Testis (tissue), 3 donors: ENCODE results near the gene FGF12. TPM values are rescaled to one million over a fixed set of nuclear protein-coding genes. Genes with fewer than 3 reads are reported as not detected.

Source experiments
- DNase-seq: peaks from one replicate; pipeline ENCODE4 v3.0.0-alpha.2; 2019
- H3K27ac ChIP-seq, 2 donors: fragments of 200-600 bp; sonication (generic); one replicate each; pipeline ENCODE4 v1.5.1; 2019
- H3K27me3 ChIP-seq: fragments of 200-600 bp; sonication (generic); one replicate; pipeline ENCODE4 v1.5.1; 2019
- H3K36me3 ChIP-seq: fragments of 200-600 bp; sonication (generic); one replicate; pipeline ENCODE4 v1.5.1; 2017; ENCODE audit warnings: low read depth; ENCODE audit errors: missing control alignments
- H3K4me1 ChIP-seq: fragments of 200-600 bp; sonication (generic); one replicate; pipeline ENCODE4 v1.5.1; 2019
- H3K4me3 ChIP-seq, 2 donors: fragments of 200-600 bp; sonication (generic); one replicate each; pipeline ENCODE4 v1.5.1; 2017 to 2019
- H3K9me3 ChIP-seq: fragments of 200-600 bp; sonication (generic); one replicate; pipeline ENCODE4 v1.5.1; 2017
- POLR2A ChIP-seq: fragments of 450-650 bp; IDR thresholded peaks from one replicate; pipeline ENCODE4 v1.6.1; 2017; ENCODE audit warnings: antibody characterized with exemption, mild to moderate bottlenecking, moderate library complexity
- WGBS, 2 donors: methylation state at CpG; one replicate each; pipeline ENCODE4 v1.1.5; 2018; 5-methylcytosine and 5-hydroxymethylcytosine counted together
- intact Hi-C: fragments of 100-400 bp; cut with DNase I; formaldehyde crosslinking; loops from one replicate; pipeline ENCODE4 v1.15.1; 2023; ENCODE audit warnings: low total_unique reads
- polyA plus RNA-seq: library from polyadenylated mRNA; stranded (reverse); fragments of 350-450 nt; fragmentation: Illumina TruSeq; extraction: RNeasy Lipid Tissue Mini Kit (QIAGEN cat#74804); gene quantifications from one replicate; pipeline ENCODE4 v1.2.3, GENCODE V29; 2014; ENCODE audit warnings: low read depth, low replicate concordance; ENCODE audit not compliant: insufficient read depth
- total RNA-seq, 2 donors: library from RNA; depleted of rRNA; stranded (reverse); fragments of >200 nt; gene quantifications; one replicate each; pipeline ENCODE4 v1.2.3, GENCODE V29; 2016
- TF ChIP-seq, protein P1 (sequence below), 3 experiments: fragments of 450-650 bp in 2 of 3; fragments of 200-600 bp in 1 of 3; sonication (generic) in 1 of 3; IDR thresholded peaks; one replicate each; pipeline ENCODE4 v1.5.1; 2016 to 2019; ENCODE audit warnings: antibody characterized with exemption in 3 of 3, mild to moderate bottlenecking in 2 of 3, moderate library complexity in 1 of 3

The FGF12 gene
- total and polyA plus RNA-seq, 3 donors from 2014 or later, result 2.3 to 3.3 (median 3.0) TPM

DNA sequence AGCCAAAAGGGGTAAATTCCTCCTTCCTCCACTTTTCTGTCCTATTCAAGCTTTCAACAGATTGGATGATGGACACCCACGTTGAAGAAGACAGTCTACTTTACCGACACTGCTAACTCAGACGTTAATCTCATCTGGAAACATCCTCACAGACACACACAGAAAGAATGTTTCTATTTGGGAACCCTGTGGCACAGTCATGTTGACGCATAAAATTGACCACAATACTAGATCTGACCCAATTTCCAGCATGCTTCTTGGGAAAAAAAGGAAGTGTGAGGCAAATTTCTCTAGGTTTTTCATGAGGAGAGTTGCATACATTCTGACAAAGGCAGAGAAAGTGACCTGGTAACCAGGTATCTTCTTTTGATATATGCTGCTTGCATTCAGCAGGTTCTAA lies 594.1 kb downstream of the FGF12 start:
- Histone ChIP-seq H3K27ac (no peak overlapping the region), H3K36me3 (no peaks in the 10 kb centered on the region), H3K9me3 (no peaks in the 10 kb centered on the region), H3K4me3 (no peak overlapping the region), H3K27me3 (no peaks in the 10 kb centered on the region), H3K4me1 (no peaks in the 10 kb centered on the region)
- 57 to 72% methylated on average over 4 of the region's 4 CpGs for WGBS, 2 donors
- no peak for TF ChIP-seq POLR2A
- TF ChIP-seq, protein P1, sequence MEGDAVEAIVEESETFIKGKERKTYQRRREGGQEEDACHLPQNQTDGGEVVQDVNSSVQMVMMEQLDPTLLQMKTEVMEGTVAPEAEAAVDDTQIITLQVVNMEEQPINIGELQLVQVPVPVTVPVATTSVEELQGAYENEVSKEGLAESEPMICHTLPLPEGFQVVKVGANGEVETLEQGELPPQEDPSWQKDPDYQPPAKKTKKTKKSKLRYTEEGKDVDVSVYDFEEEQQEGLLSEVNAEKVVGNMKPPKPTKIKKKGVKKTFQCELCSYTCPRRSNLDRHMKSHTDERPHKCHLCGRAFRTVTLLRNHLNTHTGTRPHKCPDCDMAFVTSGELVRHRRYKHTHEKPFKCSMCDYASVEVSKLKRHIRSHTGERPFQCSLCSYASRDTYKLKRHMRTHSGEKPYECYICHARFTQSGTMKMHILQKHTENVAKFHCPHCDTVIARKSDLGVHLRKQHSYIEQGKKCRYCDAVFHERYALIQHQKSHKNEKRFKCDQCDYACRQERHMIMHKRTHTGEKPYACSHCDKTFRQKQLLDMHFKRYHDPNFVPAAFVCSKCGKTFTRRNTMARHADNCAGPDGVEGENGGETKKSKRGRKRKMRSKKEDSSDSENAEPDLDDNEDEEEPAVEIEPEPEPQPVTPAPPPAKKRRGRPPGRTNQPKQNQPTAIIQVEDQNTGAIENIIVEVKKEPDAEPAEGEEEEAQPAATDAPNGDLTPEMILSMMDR (IDR thresholded peaks at IDR 0.05), result no peak
- intact Hi-C loops, result no loop called here
- DNase-seq, result no peak

GRCh38 chr3:192130534-192131132 lies 596.7 kb downstream of the FGF12 start:
- Histone ChIP-seq H3K27ac (no peak overlapping the region), H3K4me3 (no peak overlapping the region), H3K27me3 (no peaks in the 10 kb centered on the region), H3K36me3 (no peaks in the 10 kb centered on the region), H3K4me1 (no peaks in the 10 kb centered on the region), H3K9me3 (no peaks in the 10 kb centered on the region)
- DNase-seq, result peak; percentile 72
- TF ChIP-seq POLR2A, result no peak
- TF ChIP-seq, protein P1 (IDR thresholded peaks at IDR 0.05), result peak; percentile 61 to 80 (median 64)
- WGBS, 2 donors, result 38 to 50% methylated on average over 4 of the region's 4 CpGs
- intact Hi-C loops, result no loop called here

- Histone ChIP-seq H3K4me3 (no peak overlapping the region), H3K27me3 (no peaks in the 10 kb centered on the region), H3K4me1 (no peaks in the 10 kb centered on the region), H3K36me3 (no peaks in the 10 kb centered on the region), H3K27ac (no peak overlapping the region), H3K9me3 (no peaks in the 10 kb centered on the region)
- WGBS, 2 donors, result 76 to 83% methylated on average over 1 of the region's 1 CpG
- intact Hi-C loops, result no loop called here
- TF ChIP-seq, protein P1 (IDR thresholded peaks at IDR 0.05), result no peak
- no peak for TF ChIP-seq POLR2A
- DNase-seq, result no peak
These were observed 597.8 kb downstream of the FGF12 start for GRCh38 chr3:192129586-192129985.

GRCh38 chr3:192128922-192129321 lies 598.4 kb downstream of the FGF12 start:
- WGBS, 2 donors, result 77 to 78% methylated on average over 4 of the region's 4 CpGs
- no peak for TF ChIP-seq POLR2A
- TF ChIP-seq, protein P1 (IDR thresholded peaks at IDR 0.05), result no peak
- no peaks in the 10 kb centered on the region for H3K36me3 ChIP-seq
- no peaks in the 10 kb centered on the region for H3K27me3 ChIP-seq
- H3K9me3 ChIP-seq, result no peaks in the 10 kb centered on the region
- no peak for DNase-seq
- no peak overlapping the region for H3K4me3 ChIP-seq
- H3K4me1 ChIP-seq, result no peaks in the 10 kb centered on the region
- no peak overlapping the region for H3K27ac ChIP-seq
- intact Hi-C loops, result no loop called here

- intact Hi-C loops, result no loop called here
- no peak overlapping the region for H3K4me3 ChIP-seq
- DNase-seq, result no peak
- no peaks in the 10 kb centered on the region for H3K36me3 ChIP-seq
- H3K27me3 ChIP-seq, result no peaks in the 10 kb centered on the region
- no peak for TF ChIP-seq POLR2A
- TF ChIP-seq, protein P1 (IDR thresholded peaks at IDR 0.05), result no peak
- no peaks in the 10 kb centered on the region for H3K4me1 ChIP-seq
- H3K27ac ChIP-seq, result no peak overlapping the region
- 68 to 74% methylated on average over 4 of the region's 4 CpGs for WGBS, 2 donors
- H3K9me3 ChIP-seq, result no peaks in the 10 kb centered on the region
These were observed 599.3 kb downstream of the FGF12 start for GRCh38 chr3:192128060-192128459.
